B cell (primary cell): ENCODE results near the gene SSR3. TPM values are rescaled to one million over a fixed set of nuclear protein-coding genes. Genes with fewer than 3 reads are reported as not detected.

Experiments used
- ATAC-seq: fragments of 200-7000 bp; cut with Tn5 transposase; one replicate; pipeline ENCODE4 v1.10.0; 2021; ENCODE audit warnings: low read depth, mild to moderate bottlenecking, moderate number of reproducible peaks, moderate library complexity
- CTCF ChIA-PET: fragments of 350-600 bp; sonication (Branson Sonifier 250); formaldehyde crosslinking; loops from one replicate; lab custom pipeline; 2021; ENCODE audit warnings: antibody characterized with exemption, inconsistent platforms; lab: Charles Lee
- POLR2A ChIA-PET: fragments of 350-600 bp; sonication (Branson Sonifier 250); formaldehyde crosslinking; loops from one replicate; lab custom pipeline; 2021; ENCODE audit warnings: antibody characterized with exemption; lab: Charles Lee
- DNase-seq: peaks from one replicate; pipeline ENCODE4 v3.0.0; 2013
- H2AFZ ChIP-seq: 2 replicates; pipeline ENCODE4 v1.6.1; 2012; ENCODE audit warnings: mild to moderate bottlenecking, low read depth, low read length; ENCODE audit not compliant: insufficient read depth, poor library complexity, severe bottlenecking
- H3K27ac ChIP-seq, 2 donors: 1 replicate in 1 of 2; 2 replicates in 1 of 2; pipeline ENCODE4 v1.5.1; 2012 to 2013; ENCODE audit warnings: low read length in 2 of 2, mild to moderate bottlenecking in 2 of 2, moderate library complexity in 1 of 2
- H3K27me3 ChIP-seq, 4 experiments: fragments of 200-600 bp in 1 of 4; sonication (generic) in 1 of 4; replicated peaks in 1 of 4; 1 replicate in 2 of 4; 2 replicates in 2 of 4; pipeline versions ENCODE4 v1.6.1 to v1.7.0; 2013 to 2016; ENCODE audit warnings: low read length in 3 of 4, mild to moderate bottlenecking in 2 of 4, mixed read lengths in 1 of 4, moderate library complexity in 1 of 4; ENCODE audit not compliant: insufficient read depth in 4 of 4, control insufficient read depth in 3 of 4; ENCODE audit errors: control extremely low read depth in 1 of 4
- H3K36me3 ChIP-seq, 2 experiments: replicated peaks in 1 of 2; 1 replicate in 1 of 2; 2 replicates in 1 of 2; pipeline versions ENCODE4 v1.6.1 to v1.7.1; 2013; ENCODE audit warnings: low read length in 1 of 2; ENCODE audit not compliant: insufficient read depth in 2 of 2, control insufficient read depth in 1 of 2; ENCODE audit errors: control extremely low read depth in 1 of 2, extremely low read depth in 1 of 2
- H3K4me1 ChIP-seq, 2 donors: fragments of 200-600 bp in 1 of 2; sonication (generic) in 1 of 2; 1 replicate in 1 of 2; 2 replicates in 1 of 2; pipeline versions ENCODE4 v1.5.1 to v1.6.1; 2013 to 2017; ENCODE audit warnings: low read length in 2 of 2; ENCODE audit not compliant: control insufficient read depth in 2 of 2, insufficient read depth in 2 of 2
- H3K4me2 ChIP-seq: replicated peaks from 2 replicates; pipeline ENCODE3; 2012; ENCODE audit warnings: mild to moderate bottlenecking, low read depth, low read length; ENCODE audit not compliant: poor library complexity, severe bottlenecking
- H3K4me3 ChIP-seq, 5 experiments: fragments of 200-600 bp in 1 of 5; sonication (generic) in 1 of 5; 1 replicate in 3 of 5; 2 replicates in 2 of 5; pipeline versions ENCODE4 v1.5.1 to v1.7.0; 2011 to 2016; ENCODE audit warnings: low read length in 4 of 5, mild to moderate bottlenecking in 4 of 5, low read depth in 2 of 5, control low read depth in 1 of 5, moderate library complexity in 1 of 5; ENCODE audit not compliant: insufficient read depth in 1 of 5; ENCODE audit errors: control extremely low read depth in 1 of 5, extremely low read depth in 1 of 5
- H3K79me2 ChIP-seq: fragments of 200-600 bp; sonication (generic); one replicate; pipeline ENCODE4 v1.6.0; 2016; ENCODE audit warnings: low read length; ENCODE audit not compliant: control insufficient read depth, insufficient read depth
- H3K9ac ChIP-seq: fragments of 200-600 bp; sonication (generic); 2 replicates; pipeline ENCODE4 v1.6.1; 2017; ENCODE audit warnings: mild to moderate bottlenecking, low read length, moderate library complexity
- H3K9me3 ChIP-seq, 3 donors: one replicate each; pipeline versions ENCODE4 v1.6.1 to v1.7.1; 2013; ENCODE audit warnings: low read length in 2 of 3; ENCODE audit not compliant: control insufficient read depth in 2 of 3, insufficient read depth in 1 of 3; ENCODE audit errors: control extremely low read depth in 1 of 3
- H4K20me1 ChIP-seq: 2 replicates; pipeline ENCODE4 v1.6.0; 2012; ENCODE audit warnings: mild to moderate bottlenecking, low read length; ENCODE audit not compliant: insufficient read depth, control insufficient read depth, poor library complexity, severe bottlenecking
- H3K27ac Mint-ChIP-seq: one replicate; pipeline ENCODE4 v1.8.0; 2021; ENCODE audit warnings: mixed read lengths
- H3K27me3 Mint-ChIP-seq: one replicate; pipeline ENCODE4 v1.8.0; 2021; ENCODE audit warnings: mixed read lengths
- H3K4me1 Mint-ChIP-seq: one replicate; pipeline ENCODE4 v1.8.0; 2021; ENCODE audit warnings: mixed read lengths
- H3K4me3 Mint-ChIP-seq: one replicate; pipeline ENCODE4 v1.8.0; 2021; ENCODE audit warnings: mixed read lengths
- H3K9me3 Mint-ChIP-seq: one replicate; pipeline ENCODE4 v1.8.0; 2022; ENCODE audit warnings: mixed read lengths; ENCODE audit not compliant: insufficient read depth
- EZH2 ChIP-seq: IDR thresholded peaks from 2 replicates; pipeline ENCODE4 v1.6.1; 2012; ENCODE audit warnings: borderline replicate concordance, low read depth, mild to moderate bottlenecking, moderate library complexity, low read length; ENCODE audit not compliant: insufficient read depth, poor library complexity, severe bottlenecking
- WGBS: methylation state at CpG from one replicate; pipeline ENCODE4 v1.1.5; 2013; ENCODE audit warnings: missing lambda C conversion rate; ENCODE audit not compliant: insufficient coverage; 5-methylcytosine and 5-hydroxymethylcytosine counted together
- intact Hi-C: fragments of 100-400 bp; cut with micrococcal nuclease; formaldehyde crosslinking; loops from one replicate; pipeline ENCODE4 v1.10.0; 2022
- polyA plus RNA-seq: library from polyadenylated mRNA; depleted of rRNA; stranded (reverse); fragments of >200 nt; gene quantifications from 2 replicates; pipeline ENCODE4 v1.2.3, GENCODE V29; 2012
- total RNA-seq, 2 donors: library from RNA; stranded (reverse); fragments of 120-200 nt in 1 of 2; gene quantifications; 1 replicate in 1 of 2; 2 replicates in 1 of 2; pipeline versions ENCODE4 v1.2.3 to v1.2.4, GENCODE V29; 2013 to 2022
- TF ChIP-seq, protein P1 (sequence below): fragments of 200-600 bp; IDR thresholded peaks from one replicate; pipeline ENCODE4 v1.8.0; 2022; ENCODE audit warnings: antibody characterized with exemption, mild to moderate bottlenecking

SSR3 gene
- total and polyA plus RNA-seq, 2 donors (not counting 1 experiment from before 2014, with no cell fraction given): 17.5 to 69.2 TPM

DNA sequence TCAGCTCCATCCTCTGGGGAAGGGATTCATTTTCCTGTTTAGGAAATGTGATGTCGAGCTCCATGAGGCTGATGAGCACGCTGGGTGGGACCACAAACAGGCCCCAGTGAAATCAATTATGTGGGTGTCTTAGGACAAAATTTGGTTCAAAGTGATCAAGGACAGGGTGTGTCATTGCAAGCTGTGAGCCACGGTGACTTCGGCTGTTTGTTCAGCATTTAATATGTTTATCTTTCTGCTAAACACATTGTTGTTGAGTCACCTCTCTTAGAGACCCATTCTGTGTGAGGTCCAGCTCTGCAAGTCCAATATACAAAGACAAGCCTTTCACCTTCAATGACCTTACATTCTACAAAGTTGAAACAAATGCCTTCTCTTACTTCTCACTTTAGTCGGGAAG lies 41.3 kb downstream of the SSR3 start:
- TF ChIP-seq, protein P1, sequence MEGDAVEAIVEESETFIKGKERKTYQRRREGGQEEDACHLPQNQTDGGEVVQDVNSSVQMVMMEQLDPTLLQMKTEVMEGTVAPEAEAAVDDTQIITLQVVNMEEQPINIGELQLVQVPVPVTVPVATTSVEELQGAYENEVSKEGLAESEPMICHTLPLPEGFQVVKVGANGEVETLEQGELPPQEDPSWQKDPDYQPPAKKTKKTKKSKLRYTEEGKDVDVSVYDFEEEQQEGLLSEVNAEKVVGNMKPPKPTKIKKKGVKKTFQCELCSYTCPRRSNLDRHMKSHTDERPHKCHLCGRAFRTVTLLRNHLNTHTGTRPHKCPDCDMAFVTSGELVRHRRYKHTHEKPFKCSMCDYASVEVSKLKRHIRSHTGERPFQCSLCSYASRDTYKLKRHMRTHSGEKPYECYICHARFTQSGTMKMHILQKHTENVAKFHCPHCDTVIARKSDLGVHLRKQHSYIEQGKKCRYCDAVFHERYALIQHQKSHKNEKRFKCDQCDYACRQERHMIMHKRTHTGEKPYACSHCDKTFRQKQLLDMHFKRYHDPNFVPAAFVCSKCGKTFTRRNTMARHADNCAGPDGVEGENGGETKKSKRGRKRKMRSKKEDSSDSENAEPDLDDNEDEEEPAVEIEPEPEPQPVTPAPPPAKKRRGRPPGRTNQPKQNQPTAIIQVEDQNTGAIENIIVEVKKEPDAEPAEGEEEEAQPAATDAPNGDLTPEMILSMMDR: no peak
- TF ChIP-seq EZH2: no peak
- ChIA-PET POLR2A (no interaction called here), CTCF (interaction anchor here (0.8 to 6.2 kb wide), 3 partner anchors 361 to 623 kb away, joined by 3 to 123 read pairs (median 3); no protein-coding TSS in a partner anchor)
- H2AFZ ChIP-seq: no peak overlapping the region
- no peak overlapping the region for H3K27ac ChIP-seq
- no peak for ATAC-seq
- H3K4me3 ChIP-seq: no peak overlapping the region
- no peak overlapping the region for H3K4me2 ChIP-seq
- no peak overlapping the region for H3K4me3 Mint-ChIP-seq
- H3K79me2 ChIP-seq: no peaks in the 10 kb centered on the region
- no peak overlapping the region for H3K9ac ChIP-seq
- DNase-seq: no peak
- no peaks in the 10 kb centered on the region for H3K9me3 Mint-ChIP-seq
- H3K4me1 Mint-ChIP-seq: no peaks in the 10 kb centered on the region
- no peaks in the 10 kb centered on the region for H3K9me3 ChIP-seq
- H3K27me3 ChIP-seq: peaks cover 0 to 4% (median 1%) of the 10 kb centered on the region in 4 experiments
- no peaks in the 10 kb centered on the region for H3K4me1 ChIP-seq
- WGBS: 97% methylated on average over 4 of the region's 5 CpGs
- peaks cover 11% of the 10 kb centered on the region for H3K27me3 Mint-ChIP-seq
- no peaks in the 10 kb centered on the region for H3K36me3 ChIP-seq
- intact Hi-C loops: no loop called here
- no peak overlapping the region for H3K27ac Mint-ChIP-seq
- H4K20me1 ChIP-seq: no peaks in the 10 kb centered on the region

DNA sequence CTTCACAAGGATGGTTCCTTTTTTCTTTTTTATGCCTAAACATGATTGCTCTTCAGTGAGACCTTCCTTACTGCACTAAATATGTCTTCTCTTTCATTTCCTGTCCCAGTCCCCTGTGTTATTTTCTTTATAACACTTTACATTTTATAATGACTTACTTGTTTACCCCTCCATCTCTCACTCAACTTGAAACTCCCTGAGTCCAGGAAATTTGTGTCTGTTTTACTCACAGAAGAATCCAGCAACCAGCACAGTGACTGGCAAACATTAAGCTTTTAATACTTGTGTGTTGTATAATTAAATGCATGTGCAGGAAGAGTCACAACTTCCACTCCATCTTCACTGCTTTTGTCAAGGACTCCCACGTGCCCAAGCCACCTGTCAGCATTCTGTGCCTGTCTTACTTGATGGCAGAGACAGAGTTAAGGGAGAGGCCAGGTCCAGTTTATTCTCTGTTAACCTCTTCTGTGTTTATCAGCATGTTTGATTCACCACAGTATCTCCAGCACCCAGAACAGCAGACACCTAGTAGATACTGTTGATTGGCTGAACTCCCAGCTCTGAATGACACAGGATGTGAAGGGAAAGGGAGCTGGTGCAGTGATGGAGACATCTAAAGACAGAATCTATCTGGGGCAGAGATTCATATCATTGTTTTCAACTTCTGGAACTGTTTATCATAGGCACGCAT lies 42.8 kb downstream of the SSR3 start:
- Histone ChIP-seq H3K9me3 (no peaks in the 10 kb centered on the region), H3K4me2 (no peak overlapping the region), H3K4me1 (no peaks in the 10 kb centered on the region), H4K20me1 (no peaks in the 10 kb centered on the region), H3K9ac (no peak overlapping the region), H2AFZ (no peak overlapping the region), H3K4me3 (no peak overlapping the region), H3K36me3 (no peaks in the 10 kb centered on the region), H3K27me3 (peaks cover 0 to 4% (median 1%) of the 10 kb centered on the region in 4 experiments), H3K79me2 (no peaks in the 10 kb centered on the region), H3K27ac (no peak overlapping the region)
- Mint-ChIP-seq H3K27ac (no peak overlapping the region), H3K9me3 (no peaks in the 10 kb centered on the region), H3K4me1 (no peaks in the 10 kb centered on the region), H3K4me3 (no peak overlapping the region), H3K27me3 (peaks cover 11% of the 10 kb centered on the region)
- intact Hi-C loops: no loop called here
- 86% methylated on average over 1 of the region's 2 CpGs for WGBS
- POLR2A ChIA-PET: no interaction called here
- DNase-seq (no peak), ATAC-seq (no peak)
- no peak for TF ChIP-seq EZH2
- TF ChIP-seq, protein P1: no peak
- CTCF ChIA-PET: interaction anchor here (0.7 to 6.2 kb wide), 7 partner anchors 21 to 652 kb away, joined by 3 to 123 read pairs (median 3); partner anchors contain the start of gene SSR3
